CD4-positive, alpha-beta memory T cell (primary cell): Measurements from ENCODE around the gene PRXL2B. TPM values are rescaled to one million over a fixed set of nuclear protein-coding genes. Genes with fewer than 3 reads are reported as not detected.
A peak's percentile ranks its signal among the peaks of the same experiment; 100 is the strongest.
"Not testable (repeated sequence)": the region's sequence is repeated elsewhere in the genome, so short reads cannot be mapped to it uniquely, and the experiment has no call there.

Experiments
- CTCF ChIA-PET: fragments of 350-600 bp; sonication (Branson Sonifier 250); formaldehyde crosslinking; loops from one replicate; lab custom pipeline; 2021; ENCODE audit warnings: inconsistent platforms; ENCODE audit not compliant: partially characterized antibody; lab: Charles Lee
- POLR2A ChIA-PET: fragments of 350-600 bp; sonication (Branson Sonifier 250); formaldehyde crosslinking; loops from one replicate; lab custom pipeline; 2021; ENCODE audit not compliant: partially characterized antibody; lab: Charles Lee
- DNase-seq, 5 donors: peaks; one replicate each; pipeline versions ENCODE4 v3.0.0 to v3.0.0-alpha.2; 2020 to 2022; ENCODE audit warnings: mixed read lengths in 1 of 5
- H3K27ac ChIP-seq: one replicate; pipeline ENCODE4 v1.7.0; 2013; ENCODE audit warnings: low read depth, low read length
- H3K27me3 ChIP-seq: 2 replicates; pipeline ENCODE4 v1.7.0; 2013; ENCODE audit warnings: mild to moderate bottlenecking, low read length, moderate library complexity; ENCODE audit not compliant: insufficient read depth
- H3K36me3 ChIP-seq: 2 replicates; pipeline ENCODE4 v1.7.0; 2013; ENCODE audit warnings: mild to moderate bottlenecking, low read length, moderate library complexity; ENCODE audit not compliant: insufficient read depth
- H3K4me1 ChIP-seq: 2 replicates; pipeline ENCODE4 v1.7.0; 2013; ENCODE audit warnings: mild to moderate bottlenecking, low read length, moderate library complexity; ENCODE audit not compliant: insufficient read depth
- H3K4me3 ChIP-seq, 2 donors: one replicate each; pipeline ENCODE4 v1.7.0; 2013; ENCODE audit warnings: low read length in 2 of 2, mild to moderate bottlenecking in 1 of 2
- H3K9me3 ChIP-seq, 2 donors: one replicate each; pipeline ENCODE4 v1.7.0; 2013; ENCODE audit warnings: low read length in 2 of 2, control low read depth in 1 of 2; ENCODE audit not compliant: control insufficient read depth in 1 of 2
- H3K27ac Mint-ChIP-seq, 7 donors: one replicate each; pipeline ENCODE4 v1.8.0; 2020 to 2021; ENCODE audit warnings: mixed read lengths in 7 of 7, mild to moderate bottlenecking in 6 of 7, inconsistent platforms in 3 of 7, moderate library complexity in 3 of 7
- H3K27me3 Mint-ChIP-seq, 2 donors: one replicate each; pipeline ENCODE4 v1.8.0; 2020 to 2021; ENCODE audit warnings: mixed read lengths in 2 of 2
- H3K36me3 Mint-ChIP-seq, 2 donors: one replicate each; pipeline ENCODE4 v1.8.0; 2020 to 2021; ENCODE audit warnings: mixed read lengths in 2 of 2, inconsistent platforms in 1 of 2, mild to moderate bottlenecking in 1 of 2
- H3K4me1 Mint-ChIP-seq, 4 donors: one replicate each; pipeline ENCODE4 v1.8.0; 2020 to 2021; ENCODE audit warnings: mixed read lengths in 4 of 4, mild to moderate bottlenecking in 1 of 4
- H3K4me3 Mint-ChIP-seq, 8 donors: one replicate each; pipeline ENCODE4 v1.8.0; 2020 to 2021; ENCODE audit warnings: mixed read lengths in 8 of 8, mild to moderate bottlenecking in 7 of 8, moderate library complexity in 6 of 8, inconsistent platforms in 3 of 8
- H3K9me3 Mint-ChIP-seq, 8 donors: one replicate each; pipeline ENCODE4 v1.8.0; 2020 to 2021; ENCODE audit warnings: mixed read lengths in 8 of 8, mild to moderate bottlenecking in 5 of 8, inconsistent platforms in 3 of 8, moderate library complexity in 1 of 8
- intact Hi-C: fragments of 100-400 bp; cut with micrococcal nuclease; formaldehyde crosslinking; loops from one replicate; pipeline ENCODE4 v1.15.1; 2023
- polyA plus RNA-seq, 2 donors: library from polyadenylated mRNA; unstranded; fragments of 300-500 nt; fragmentation: Illumina TruSeq; gene quantifications; one replicate each; pipeline ENCODE4 v1.2.3, GENCODE V29; 2021
- total RNA-seq, 2 experiments: library from RNA; stranded (reverse); gene quantifications; one replicate each; pipeline ENCODE4 v1.2.3, GENCODE V29; 2021

The PRXL2B gene
- total and polyA plus RNA-seq, 4 experiments from 2014 or later: 21.4 to 27.2 (median 25.0) TPM

DNA sequence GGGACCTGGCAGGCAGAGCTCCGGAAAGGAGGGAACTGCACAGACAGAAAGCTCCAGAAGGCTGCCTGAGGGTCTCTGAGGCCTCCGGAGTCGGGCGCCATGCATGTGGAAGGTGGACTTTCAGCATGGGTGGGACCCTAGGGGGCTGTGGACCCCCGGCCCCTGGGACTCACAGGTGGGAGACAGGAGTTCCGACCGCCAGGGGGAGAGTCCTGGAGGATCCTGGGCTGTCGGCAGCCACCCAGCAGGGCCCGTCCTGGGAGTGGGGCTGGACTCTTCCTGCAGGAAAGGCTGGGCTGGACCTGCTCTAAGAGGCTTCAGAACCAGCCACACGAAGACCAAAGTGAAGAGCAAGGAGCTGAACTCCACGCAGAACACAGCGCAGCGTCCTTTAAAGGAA, 16.9 kb upstream of the PRXL2B start:
- H3K4me1 ChIP-seq, H3K27me3 Mint-ChIP-seq, H3K36me3 ChIP-seq, intact Hi-C loops, H3K27me3 ChIP-seq, H3K27ac Mint-ChIP-seq, H3K4me3 ChIP-seq, CTCF ChIA-PET, H3K27ac ChIP-seq, H3K4me1 Mint-ChIP-seq, H3K9me3 ChIP-seq, DNase-seq, H3K36me3 Mint-ChIP-seq, H3K4me3 Mint-ChIP-seq: not testable (repeated sequence)
- POLR2A ChIA-PET: interaction anchor here (0.7 kb wide), 1 partner anchor 13 kb away, joined by 3 read pairs; the partner anchor contains the start of gene TNFRSF14
- peaks cover 0 to 14% (median 5%) of the 10 kb centered on the region in 8 donors for H3K9me3 Mint-ChIP-seq

DNA sequence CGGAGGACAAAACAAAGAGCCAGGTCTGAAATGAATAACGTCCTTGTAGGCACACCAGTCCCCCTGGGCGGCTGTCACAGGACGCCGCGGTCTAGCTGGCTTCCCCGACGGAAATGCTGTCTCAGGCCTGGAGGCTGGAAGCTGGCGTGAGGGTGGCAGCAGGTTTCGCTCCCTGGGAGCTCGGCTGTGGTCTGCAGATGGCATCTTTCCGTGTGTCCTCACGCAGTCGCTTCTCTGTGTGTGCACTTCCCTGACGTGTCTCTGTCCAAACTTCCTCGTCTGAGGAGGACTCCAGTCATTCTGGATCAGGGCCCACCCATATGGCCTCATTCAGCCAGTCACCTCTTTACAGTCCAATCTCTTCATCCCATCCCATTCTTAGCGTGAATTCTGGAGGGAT, 16.2 kb upstream of the PRXL2B start:
- Mint-ChIP-seq H3K4me3 (no peak overlapping the region), H3K36me3 (peaks cover 0 to 4% of the 10 kb centered on the region in 2 donors), H3K27ac (peak overlapping the region in 1 of 7 donors; percentile 12), H3K4me1 (peaks cover 1 to 9% (median 4%) of the 10 kb centered on the region in 4 donors), H3K27me3 (no peaks in the 10 kb centered on the region), H3K9me3 (peaks cover 0 to 14% (median 5%) of the 10 kb centered on the region in 8 donors)
- H3K27me3 ChIP-seq: no peaks in the 10 kb centered on the region
- ChIA-PET POLR2A (no interaction called here), CTCF (interaction anchor here (1.7 kb wide), 1 partner anchor 9 kb away, joined by 11 read pairs; no protein-coding TSS in a partner anchor)
- no peaks in the 10 kb centered on the region for H3K4me1 ChIP-seq
- no peak for DNase-seq
- no peaks in the 10 kb centered on the region for H3K36me3 ChIP-seq
- no peak overlapping the region for H3K4me3 ChIP-seq
- no peaks in the 10 kb centered on the region for H3K9me3 ChIP-seq
- H3K27ac ChIP-seq: no peak overlapping the region
- intact Hi-C loops: no loop called here

DNA sequence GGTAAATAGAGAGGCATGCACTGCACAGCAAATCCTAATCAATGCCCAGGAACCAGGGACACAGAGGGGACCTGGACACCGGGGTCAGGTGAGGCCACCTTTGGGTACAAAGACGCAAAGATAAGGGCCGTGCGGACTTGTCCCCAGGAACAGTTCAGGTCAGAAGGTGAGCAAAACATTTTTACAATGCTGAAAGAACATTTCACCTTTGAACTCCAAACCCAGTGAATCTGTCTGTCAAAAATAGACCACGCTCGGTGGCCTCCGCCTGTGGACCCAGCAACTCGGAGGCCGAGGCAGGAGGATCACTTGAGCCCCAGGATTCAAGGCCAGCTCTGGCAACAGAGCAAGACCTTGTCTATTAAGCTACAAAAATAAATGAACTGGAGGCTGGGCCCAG, 15.2 kb upstream of the PRXL2B start:
- intact Hi-C loops: no loop called here
- peaks cover 1 to 15% (median 9%) of the 10 kb centered on the region in 4 donors for H3K4me1 Mint-ChIP-seq

GRCh38 chr1:2573250-2573920, 13.2 kb upstream of the PRXL2B start:
- H3K4me3 Mint-ChIP-seq: peak overlapping the region in 2 of 8 donors; percentile 7 to 17
- ChIA-PET CTCF (interaction anchor here (1.4 kb wide), 1 partner anchor 12 kb away, joined by 5 read pairs; no protein-coding TSS in a partner anchor), POLR2A (interaction anchor here (2.0 kb wide), 1 partner anchor 12 kb away, joined by 5 read pairs; no protein-coding TSS in a partner anchor)
- DNase-seq: no peak
- Histone ChIP-seq H3K4me1 (peaks cover 26% of the 10 kb centered on the region), H3K4me3 (no peak overlapping the region), H3K36me3 (no peaks in the 10 kb centered on the region), H3K27ac (no peak overlapping the region), H3K9me3 (no peaks in the 10 kb centered on the region), H3K27me3 (no peaks in the 10 kb centered on the region)
- H3K4me1 Mint-ChIP-seq: peaks cover 6 to 35% (median 18%) of the 10 kb centered on the region in 4 donors
- peak overlapping the region in 4 of 7 donors; percentile 33 to 46 (median 39) for H3K27ac Mint-ChIP-seq
- H3K9me3 Mint-ChIP-seq: peaks cover 0 to 14% (median 5%) of the 10 kb centered on the region in 8 donors
- intact Hi-C loops: no loop called here
- peaks cover 0 to 4% of the 10 kb centered on the region in 2 donors for H3K36me3 Mint-ChIP-seq
- H3K27me3 Mint-ChIP-seq: no peaks in the 10 kb centered on the region

More for the DNA sequence above, 15.2 kb upstream of the PRXL2B start:
- H3K27me3 ChIP-seq: no peaks in the 10 kb centered on the region
- Mint-ChIP-seq H3K27me3 (no peaks in the 10 kb centered on the region), H3K9me3 (peaks cover 0 to 14% (median 5%) of the 10 kb centered on the region in 8 donors), H3K36me3 (peaks cover 0 to 4% of the 10 kb centered on the region in 2 donors), H3K27ac (peak overlapping the region in 1 of 7 donors; percentile 68), H3K4me3 (no peak overlapping the region)
- no peak for DNase-seq
- H3K4me1 ChIP-seq: peaks cover 5% of the 10 kb centered on the region
- H3K27ac ChIP-seq: no peak overlapping the region
- ChIA-PET CTCF (interaction anchor here (1.7 kb wide), 1 partner anchor 10 kb away, joined by 11 read pairs; no protein-coding TSS in a partner anchor), POLR2A (interaction anchor here (1.4 to 2.0 kb wide), 2 partner anchors 10 to 15 kb away, joined by 5 to 8 read pairs; partner anchors contain the start of gene TNFRSF14)
- H3K36me3 ChIP-seq: no peaks in the 10 kb centered on the region
- H3K9me3 ChIP-seq: no peaks in the 10 kb centered on the region
- H3K4me3 ChIP-seq: no peak overlapping the region

- Histone ChIP-seq H3K4me3 (no peak overlapping the region), H3K36me3 (no peaks in the 10 kb centered on the region), H3K27me3 (no peaks in the 10 kb centered on the region), H3K9me3 (no peaks in the 10 kb centered on the region), H3K4me1 (peaks cover 35% of the 10 kb centered on the region), H3K27ac (no peak overlapping the region)
- peak in 1 of 5 donors; percentile 1 for DNase-seq
- ChIA-PET POLR2A (interaction anchor here (1.7 kb wide), 1 partner anchor 11 kb away, joined by 7 read pairs; the partner anchor contains the start of gene PRXL2B), CTCF (interaction anchor here (1.4 kb wide), 1 partner anchor 13 kb away, joined by 5 read pairs; no protein-coding TSS in a partner anchor)
- Mint-ChIP-seq H3K4me1 (peaks cover 10 to 45% (median 26%) of the 10 kb centered on the region in 4 donors), H3K4me3 (no peak overlapping the region), H3K9me3 (peaks cover 0 to 14% (median 5%) of the 10 kb centered on the region in 8 donors), H3K27me3 (no peaks in the 10 kb centered on the region), H3K27ac (peak overlapping the region in 1 of 7 donors; percentile 33), H3K36me3 (peaks cover 0 to 4% of the 10 kb centered on the region in 2 donors)
- intact Hi-C loops: no loop called here
These were observed 12.2 kb upstream of the PRXL2B start for GRCh38 chr1:2574350-2574749.

- no peak overlapping the region for H3K4me3 ChIP-seq
- intact Hi-C loops: no loop called here
- H3K9me3 Mint-ChIP-seq: peaks cover 0 to 14% (median 5%) of the 10 kb centered on the region in 8 donors
These were observed 10.5 kb upstream of the PRXL2B start for GRCh38 chr1:2575801-2576663.

More at GRCh38 chr1:2575801-2576663, 10.5 kb upstream of the PRXL2B start:
- Mint-ChIP-seq H3K4me3 (peak overlapping the region in 3 of 8 donors; percentile 16 to 59 (median 30)), H3K4me1 (peaks cover 16 to 59% (median 32%) of the 10 kb centered on the region in 4 donors), H3K27me3 (no peaks in the 10 kb centered on the region), H3K27ac (peak overlapping the region in 6 of 7 donors; percentile 13 to 98 (median 70)), H3K36me3 (peaks cover 0 to 4% of the 10 kb centered on the region in 2 donors)
- POLR2A ChIA-PET: interaction anchor here (3.8 to 5.4 kb wide), 2 partner anchors 16 to 29 kb away, joined by 64 to 145 read pairs; partner anchors contain the start of gene TNFRSF14
- CTCF ChIA-PET: interaction anchor here (1.0 to 2.7 kb wide), 4 partner anchors 9 to 28 kb away, joined by 4 to 16 read pairs (median 12); partner anchors contain the start of gene TNFRSF14
- H3K9me3 ChIP-seq: no peaks in the 10 kb centered on the region
- no peaks in the 10 kb centered on the region for H3K36me3 ChIP-seq
- H3K4me1 ChIP-seq: peaks cover 47% of the 10 kb centered on the region
- peak in 1 of 5 donors; percentile 28 for DNase-seq
- no peaks in the 10 kb centered on the region for H3K27me3 ChIP-seq
- peak overlapping the region; percentile 99 for H3K27ac ChIP-seq
